Neural progenitor cell (in vitro differentiated cells): ENCODE data around the gene FBLN2. TPM values are rescaled to one million over a fixed set of nuclear protein-coding genes. Genes with fewer than 3 reads are reported as not detected.

Experiments used
- DNase-seq: peaks from one replicate; pipeline ENCODE4 v3.0.0-alpha.2; 2016; ENCODE audit warnings: low spot score
- H2AFZ ChIP-seq: fragments of 200-600 bp; sonication (generic); replicated peaks from 2 replicates; pipeline ENCODE4 v1.6.1; 2016; ENCODE audit warnings: antibody characterized with exemption
- H3F3A ChIP-seq: fragments of 200-600 bp; sonication (generic); 2 replicates; pipeline ENCODE4 v1.6.1; 2016; ENCODE audit warnings: antibody characterized with exemption, low read depth
- H3K27ac ChIP-seq: fragments of 200-600 bp; sonication (generic); 2 replicates; pipeline ENCODE4 v1.5.1; 2016; ENCODE audit warnings: mild to moderate bottlenecking
- H3K27me3 ChIP-seq: fragments of 200-600 bp; sonication (generic); 2 replicates; pipeline ENCODE4 v1.6.1; 2016; ENCODE audit warnings: mild to moderate bottlenecking, moderate library complexity
- H3K36me3 ChIP-seq: fragments of 200-600 bp; sonication (generic); 2 replicates; pipeline ENCODE4 v1.5.1; 2016
- H3K4me1 ChIP-seq: fragments of 200-600 bp; sonication (generic); 2 replicates; pipeline ENCODE4 v1.6.1; 2016; ENCODE audit warnings: mixed run types
- H3K4me2 ChIP-seq: fragments of 200-600 bp; sonication (generic); 2 replicates; pipeline ENCODE4 v1.6.1; 2016
- H3K4me3 ChIP-seq: fragments of 200-600 bp; sonication (generic); 2 replicates; pipeline ENCODE4 v1.5.1; 2016
- H3K79me2 ChIP-seq: fragments of 200-600 bp; sonication (generic); 2 replicates; pipeline ENCODE4 v1.6.1; 2016; ENCODE audit warnings: low read depth
- H3K9ac ChIP-seq: fragments of 200-600 bp; sonication (generic); 2 replicates; pipeline ENCODE4 v1.6.1; 2016
- H3K9me3 ChIP-seq: fragments of 200-600 bp; sonication (generic); 2 replicates; pipeline ENCODE4 v1.5.1; 2016; ENCODE audit warnings: low read depth
- H4K20me1 ChIP-seq: fragments of 200-600 bp; sonication (generic); 2 replicates; pipeline ENCODE4 v1.6.1; 2016; ENCODE audit warnings: low read depth
- H3K27ac Mint-ChIP-seq: 3 replicates; pipeline ENCODE4 v1.8.0; 2021; ENCODE audit warnings: mixed read lengths
- H3K27me3 Mint-ChIP-seq: 2 replicates; pipeline ENCODE4 v1.8.0; 2022; ENCODE audit warnings: low read depth, mild to moderate bottlenecking, inconsistent platforms, moderate library complexity, mixed read lengths; ENCODE audit not compliant: insufficient read depth
- H3K36me3 Mint-ChIP-seq: 3 replicates; pipeline ENCODE4 v1.8.0; 2021; ENCODE audit warnings: mixed read lengths
- H3K4me1 Mint-ChIP-seq: 3 replicates; pipeline ENCODE4 v1.8.0; 2021; ENCODE audit warnings: mixed read lengths
- H3K4me3 Mint-ChIP-seq: 3 replicates; pipeline ENCODE4 v1.8.0; 2021; ENCODE audit warnings: mild to moderate bottlenecking, moderate library complexity, mixed read lengths
- H3K9me3 Mint-ChIP-seq: 3 replicates; pipeline ENCODE4 v1.8.0; 2020; ENCODE audit warnings: mixed read lengths
- EZH2 ChIP-seq: fragments of 200-600 bp; sonication (generic); IDR thresholded peaks from 2 replicates; pipeline ENCODE4 v1.6.1; 2017; ENCODE audit warnings: antibody characterized with exemption, mild to moderate bottlenecking, moderate library complexity
- EZH2phosphoT487 ChIP-seq: fragments of 200-600 bp; sonication (generic); IDR thresholded peaks from 2 replicates; pipeline ENCODE4 v1.6.1; 2017; ENCODE audit warnings: antibody characterized with exemption
- total RNA-seq: library from RNA; depleted of rRNA; stranded (reverse); fragments of >200 nt; gene quantifications from 2 replicates; pipeline ENCODE4 v1.2.3, GENCODE V29; 2015; ENCODE audit warnings: low replicate concordance
- TF ChIP-seq, protein P1 (sequence below): fragments of 200-600 bp; sonication (generic); IDR thresholded peaks from 2 replicates; pipeline ENCODE4 v1.5.1; 2017; ENCODE audit warnings: antibody characterized with exemption, mild to moderate bottlenecking

FBLN2 gene
- total RNA-seq, 1 donor from 2014 or later, result 15.9 TPM

DNA sequence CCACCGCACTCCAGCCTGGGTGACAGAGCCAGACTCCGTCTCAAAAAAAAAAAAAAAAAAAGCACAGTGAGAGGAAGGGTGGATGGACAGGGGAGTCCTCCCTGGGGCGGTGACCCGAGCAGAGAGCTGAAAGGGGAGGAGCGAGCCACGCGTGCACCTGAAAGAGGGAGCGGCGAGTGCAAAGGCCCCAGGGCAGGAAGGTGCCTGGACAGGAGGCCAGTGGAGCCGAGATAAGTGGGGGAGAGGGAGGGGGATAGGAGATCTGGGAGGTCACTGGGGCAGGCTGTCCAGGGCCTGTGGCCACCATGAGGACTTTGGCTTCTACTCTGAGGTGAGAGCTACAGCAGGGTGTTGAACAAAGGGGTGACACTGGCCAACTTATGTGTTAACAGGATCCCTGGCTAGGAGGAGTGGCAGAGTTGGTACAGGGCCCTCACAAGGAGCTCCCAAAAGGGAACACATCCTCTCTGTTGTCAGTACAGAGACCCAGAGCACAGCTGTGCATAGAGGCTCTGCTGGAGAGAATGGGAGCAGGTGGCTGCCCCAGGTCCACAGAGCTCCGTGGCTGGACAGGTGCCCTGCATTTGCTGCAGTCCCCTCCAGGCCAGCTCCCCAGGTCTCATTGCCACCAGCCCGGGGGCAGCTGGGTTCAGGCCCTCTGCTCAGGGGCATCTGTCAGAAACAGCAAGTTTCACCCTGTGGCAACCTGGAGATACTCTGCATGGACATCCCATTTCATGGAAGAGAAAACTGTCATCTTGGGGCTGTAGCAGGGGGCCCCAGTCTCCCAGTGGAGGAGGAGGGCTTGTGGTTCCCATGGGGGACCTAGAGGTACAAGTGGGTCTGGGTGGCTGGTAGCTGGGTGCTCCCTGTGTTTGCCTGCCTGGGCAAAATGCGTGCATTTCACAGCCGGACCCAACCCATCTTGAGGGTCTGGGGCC lies 28.5 kb downstream of the FBLN2 start:
- Mint-ChIP-seq H3K36me3 (no peaks in the 10 kb centered on the region), H3K4me1 (peaks cover 48% of the 10 kb centered on the region)
- no peak for DNase-seq

DNA sequence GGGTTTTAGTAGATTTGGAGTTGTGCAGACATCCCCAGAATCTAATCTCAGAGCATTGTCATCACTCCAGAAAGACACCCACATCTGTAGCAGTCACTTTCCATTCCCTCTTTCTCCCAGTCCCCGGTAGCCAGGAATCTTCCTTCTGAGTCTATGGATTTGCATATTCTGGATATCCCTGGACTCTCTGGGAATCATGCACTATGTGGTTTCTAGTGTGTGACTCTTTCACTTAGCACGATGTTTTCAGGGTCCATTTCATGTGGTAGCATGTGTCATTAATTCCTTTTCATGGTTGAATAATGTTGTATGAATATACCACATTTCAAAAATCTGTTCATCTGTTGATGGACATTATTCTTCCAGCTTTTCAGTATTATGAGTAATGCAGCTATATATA lies 29.3 kb downstream of the FBLN2 start:
- peaks cover 45% of the 10 kb centered on the region for H3K4me1 Mint-ChIP-seq
- no peaks in the 10 kb centered on the region for H3K36me3 Mint-ChIP-seq
- H3K27ac Mint-ChIP-seq, result no peak overlapping the region
- no peak overlapping the region for H3K9ac ChIP-seq
- H3K36me3 ChIP-seq, result no peaks in the 10 kb centered on the region
- no peak overlapping the region for H3K27ac ChIP-seq
- no peaks in the 10 kb centered on the region for H3K9me3 ChIP-seq
- no peaks in the 10 kb centered on the region for H4K20me1 ChIP-seq
- H3K4me3 Mint-ChIP-seq, result no peak overlapping the region
- no peaks in the 10 kb centered on the region for H3F3A ChIP-seq
- no peak overlapping the region for H3K4me3 ChIP-seq
- no peak overlapping the region for H3K4me2 ChIP-seq
- H2AFZ ChIP-seq, result no peak overlapping the region
- no peak for DNase-seq
- TF ChIP-seq EZH2, result no peak
- no peak for TF ChIP-seq EZH2phosphoT487
- TF ChIP-seq, protein P1, sequence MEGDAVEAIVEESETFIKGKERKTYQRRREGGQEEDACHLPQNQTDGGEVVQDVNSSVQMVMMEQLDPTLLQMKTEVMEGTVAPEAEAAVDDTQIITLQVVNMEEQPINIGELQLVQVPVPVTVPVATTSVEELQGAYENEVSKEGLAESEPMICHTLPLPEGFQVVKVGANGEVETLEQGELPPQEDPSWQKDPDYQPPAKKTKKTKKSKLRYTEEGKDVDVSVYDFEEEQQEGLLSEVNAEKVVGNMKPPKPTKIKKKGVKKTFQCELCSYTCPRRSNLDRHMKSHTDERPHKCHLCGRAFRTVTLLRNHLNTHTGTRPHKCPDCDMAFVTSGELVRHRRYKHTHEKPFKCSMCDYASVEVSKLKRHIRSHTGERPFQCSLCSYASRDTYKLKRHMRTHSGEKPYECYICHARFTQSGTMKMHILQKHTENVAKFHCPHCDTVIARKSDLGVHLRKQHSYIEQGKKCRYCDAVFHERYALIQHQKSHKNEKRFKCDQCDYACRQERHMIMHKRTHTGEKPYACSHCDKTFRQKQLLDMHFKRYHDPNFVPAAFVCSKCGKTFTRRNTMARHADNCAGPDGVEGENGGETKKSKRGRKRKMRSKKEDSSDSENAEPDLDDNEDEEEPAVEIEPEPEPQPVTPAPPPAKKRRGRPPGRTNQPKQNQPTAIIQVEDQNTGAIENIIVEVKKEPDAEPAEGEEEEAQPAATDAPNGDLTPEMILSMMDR, result no peak
- peaks cover 17% of the 10 kb centered on the region for H3K4me1 ChIP-seq
- no peaks in the 10 kb centered on the region for H3K27me3 ChIP-seq
- H3K9me3 Mint-ChIP-seq, result no peaks in the 10 kb centered on the region
- no peaks in the 10 kb centered on the region for H3K79me2 ChIP-seq
- peaks cover under 1% of the 10 kb centered on the region for H3K27me3 Mint-ChIP-seq

More for the DNA sequence above, 28.5 kb downstream of the FBLN2 start:
- no peak overlapping the region for H3K4me2 ChIP-seq
- Mint-ChIP-seq H3K27me3 (peaks cover 4% of the 10 kb centered on the region), H3K9me3 (no peaks in the 10 kb centered on the region), H3K27ac (no peak overlapping the region), H3K4me3 (no peak overlapping the region)
- no peaks in the 10 kb centered on the region for H3K36me3 ChIP-seq
- no peaks in the 10 kb centered on the region for H3K27me3 ChIP-seq
- H3K9ac ChIP-seq, result no peak overlapping the region
- no peaks in the 10 kb centered on the region for H3F3A ChIP-seq
- no peaks in the 10 kb centered on the region for H4K20me1 ChIP-seq
- TF ChIP-seq EZH2phosphoT487 (no peak), EZH2 (no peak)
- TF ChIP-seq, protein P1, result no peak
- H3K27ac ChIP-seq, result no peak overlapping the region
- no peaks in the 10 kb centered on the region for H3K9me3 ChIP-seq
- no peak overlapping the region for H2AFZ ChIP-seq
- no peak overlapping the region for H3K4me3 ChIP-seq
- H3K79me2 ChIP-seq, result no peaks in the 10 kb centered on the region
- peaks cover 17% of the 10 kb centered on the region for H3K4me1 ChIP-seq

DNA sequence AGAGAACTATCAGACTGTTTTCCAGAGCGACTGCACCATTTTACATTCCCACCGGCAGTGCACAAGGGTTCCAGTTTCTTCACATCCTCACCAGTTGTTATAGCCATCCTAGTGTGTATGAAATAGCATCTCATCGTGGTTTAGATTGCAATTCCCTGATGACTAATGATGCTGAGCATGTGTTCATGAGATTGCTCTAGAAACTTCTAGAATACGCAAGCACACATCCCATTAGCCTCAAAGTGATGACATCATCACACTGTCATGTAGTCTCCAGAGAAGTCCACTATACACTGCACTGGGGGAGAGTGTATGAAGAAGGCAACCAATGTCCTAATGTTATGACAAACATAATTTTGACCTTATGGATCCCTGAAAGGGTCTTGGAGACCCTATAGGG lies 30.1 kb downstream of the FBLN2 start:
- H3K36me3 Mint-ChIP-seq, result no peaks in the 10 kb centered on the region
- no peaks in the 10 kb centered on the region for H3K27me3 Mint-ChIP-seq
- Histone ChIP-seq H3K9me3 (no peaks in the 10 kb centered on the region), H3K27me3 (no peaks in the 10 kb centered on the region), H3K27ac (no peak overlapping the region), H3K4me2 (no peak overlapping the region), H3K9ac (no peak overlapping the region), H3K36me3 (no peaks in the 10 kb centered on the region), H3K79me2 (no peaks in the 10 kb centered on the region), H4K20me1 (no peaks in the 10 kb centered on the region), H3K4me3 (no peak overlapping the region), H2AFZ (no peak overlapping the region), H3K4me1 (peaks cover 14% of the 10 kb centered on the region), H3F3A (no peaks in the 10 kb centered on the region)
- TF ChIP-seq EZH2phosphoT487, result no peak
- TF ChIP-seq, protein P1, result no peak
- no peak for TF ChIP-seq EZH2
- H3K4me3 Mint-ChIP-seq, result no peak overlapping the region
- no peak for DNase-seq
- no peaks in the 10 kb centered on the region for H3K9me3 Mint-ChIP-seq
- H3K27ac Mint-ChIP-seq, result no peak overlapping the region
- peaks cover 37% of the 10 kb centered on the region for H3K4me1 Mint-ChIP-seq
